HG02981 (cell line): ENCODE data around the gene PTP4A2.
"Not testable (repeated sequence)": the region's sequence is repeated elsewhere in the genome, so short reads cannot be mapped to it uniquely, and the experiment has no call there.

Experiments used
- ATAC-seq: cut with Tn5 transposase; IDR thresholded peaks from one replicate; pipeline ENCODE4 v1.9.1; 2021; ENCODE audit warnings: mild to moderate bottlenecking, moderate library complexity; ENCODE audit not compliant: unreplicated experiment

The PTP4A2 gene

DNA sequence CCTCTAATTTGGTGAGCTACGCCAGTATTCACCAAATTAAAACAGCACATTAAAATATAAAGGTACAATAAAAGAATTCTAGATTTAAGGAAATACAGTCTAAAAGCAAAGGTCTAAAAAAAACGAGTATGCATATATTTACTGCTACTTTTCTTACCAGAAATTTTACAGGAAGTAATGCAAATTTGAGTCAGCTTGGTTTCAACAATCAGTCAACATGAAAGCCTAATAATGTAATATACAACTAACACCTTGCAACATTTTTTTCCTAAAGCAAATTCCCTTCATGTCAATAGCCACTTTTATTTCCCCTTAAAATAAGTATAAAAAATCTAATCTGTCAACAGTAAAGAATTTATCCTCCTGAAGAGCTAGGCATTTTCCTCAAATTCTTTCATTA, 11.9 kb downstream of the PTP4A2 start:
- no peak for ATAC-seq

DNA sequence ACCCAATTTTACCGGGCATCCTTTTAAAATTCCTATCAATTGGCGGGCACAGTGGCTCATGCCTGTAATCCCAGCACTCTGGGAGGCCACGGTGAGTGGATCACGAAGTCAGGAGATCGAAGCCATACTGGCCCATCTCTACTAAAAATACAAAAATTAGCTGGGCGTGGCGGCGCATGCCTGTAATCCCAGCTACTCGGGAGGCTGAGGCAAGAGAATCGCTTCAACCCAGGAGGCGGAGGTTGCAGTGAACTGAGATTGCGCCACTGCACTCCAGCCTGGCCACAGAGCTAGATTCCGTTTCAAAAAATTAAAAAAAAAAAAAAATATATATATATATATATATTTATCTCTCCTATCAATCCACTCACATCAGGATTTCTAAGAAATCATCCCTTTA, 12.3 kb downstream of the PTP4A2 start:
- ATAC-seq: not testable (repeated sequence)

DNA sequence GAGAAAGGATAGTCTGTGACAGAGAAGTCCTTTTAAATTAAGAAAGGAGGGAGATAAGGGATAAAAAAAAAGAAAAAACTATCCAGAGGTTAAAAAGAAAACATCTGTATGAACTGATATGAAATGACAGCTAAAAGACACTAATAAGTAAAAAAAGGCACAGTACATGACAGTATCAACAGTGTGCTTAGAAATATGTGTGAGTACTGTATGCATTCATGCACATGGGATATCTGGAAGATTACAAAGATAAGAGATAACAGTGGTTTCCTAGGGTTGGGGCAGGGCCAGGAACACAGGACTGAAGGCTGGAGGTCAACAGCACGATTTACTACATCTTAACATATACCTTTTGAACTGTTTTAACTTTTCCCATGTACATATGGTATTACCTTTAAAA, 13.3 kb downstream of the PTP4A2 start:
- ATAC-seq: no peak

DNA sequence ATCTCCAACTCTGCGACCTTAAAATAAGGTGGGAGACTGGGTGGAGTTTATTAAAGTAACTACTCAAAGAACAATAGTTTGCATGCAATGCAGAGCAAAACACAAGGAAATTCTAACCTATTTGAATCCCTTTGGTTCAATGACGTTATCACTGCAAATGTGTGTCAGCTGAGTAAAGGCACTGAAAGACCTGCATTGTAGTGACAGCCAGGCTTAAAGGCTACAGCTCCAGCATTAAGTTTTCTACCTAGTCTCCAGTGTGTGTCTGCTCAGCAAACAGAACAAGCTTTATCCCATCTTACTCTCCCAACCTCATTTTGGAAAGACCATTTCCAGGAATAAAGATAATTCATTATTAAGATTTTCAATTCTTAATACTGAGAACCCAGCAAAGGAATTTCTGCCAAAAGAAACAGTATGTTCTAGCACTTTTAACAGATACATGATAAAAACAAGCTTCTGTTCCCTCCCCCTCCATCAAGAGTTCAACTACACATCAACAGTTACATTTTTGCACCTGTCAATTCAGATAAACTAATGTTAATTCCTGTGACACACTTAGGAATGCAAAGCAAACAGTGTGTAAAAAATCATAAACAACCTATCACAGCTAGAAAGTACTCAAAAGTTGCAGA, 14.2 kb downstream of the PTP4A2 start:
- ATAC-seq: no peak

DNA sequence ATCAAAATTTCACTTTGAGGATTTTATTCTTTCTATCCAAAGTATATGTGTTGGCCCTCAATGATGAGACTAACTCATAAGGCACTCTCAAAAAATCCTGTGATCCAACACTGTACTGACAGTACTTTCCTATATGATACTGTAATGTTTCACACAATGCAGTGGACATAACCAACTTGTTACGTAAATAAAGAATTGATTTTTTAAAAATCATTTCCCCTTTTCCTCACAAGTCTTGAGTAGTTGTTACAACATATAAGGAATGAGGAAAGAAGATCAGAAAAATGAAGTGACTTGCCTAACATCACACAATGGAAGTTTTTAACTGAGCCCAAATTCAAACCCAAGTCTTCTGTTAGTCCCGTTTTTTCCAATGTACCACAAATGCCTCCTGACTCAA, 17.2 kb downstream of the PTP4A2 start:
- ATAC-seq: no peak

DNA sequence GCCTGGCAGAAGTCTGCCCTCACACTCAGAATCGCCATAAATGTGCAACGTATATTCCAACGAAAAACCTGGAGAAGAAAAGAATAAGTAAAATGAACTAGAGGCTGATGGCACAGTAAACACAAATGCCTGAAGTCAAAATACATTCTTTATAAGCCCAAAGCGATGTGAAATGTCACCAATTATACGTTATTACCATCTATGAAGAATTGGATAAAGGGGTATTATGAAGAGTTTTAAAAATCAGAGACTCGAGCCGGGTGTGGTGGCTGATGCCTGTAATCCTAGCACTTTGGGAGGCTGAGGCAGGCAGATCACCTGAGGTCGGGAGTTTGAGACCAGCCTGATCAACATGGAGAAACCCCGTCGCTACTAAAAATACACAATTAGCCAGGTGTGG, 18.6 kb downstream of the PTP4A2 start:
- ATAC-seq: no peak

DNA sequence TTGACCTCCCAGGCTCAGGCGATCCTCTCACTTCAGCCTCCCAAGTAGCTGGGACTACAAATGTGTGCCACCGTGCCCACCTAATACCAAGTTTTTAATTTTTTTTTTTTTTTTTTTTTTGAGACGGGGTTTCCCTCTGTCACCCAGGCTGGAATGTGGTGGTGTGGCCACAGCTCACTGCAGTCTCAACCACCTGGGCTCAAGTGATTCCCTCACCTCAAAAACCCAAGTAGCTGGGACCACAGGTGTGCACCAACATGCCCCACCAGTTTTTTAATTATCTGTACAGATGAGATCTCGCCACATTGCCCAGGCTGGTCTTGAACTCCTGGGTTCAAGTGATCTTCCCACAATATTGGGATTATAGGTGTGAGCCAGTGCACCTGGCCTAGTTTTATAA, 22.7 kb downstream of the PTP4A2 start:
- ATAC-seq: no peak

DNA sequence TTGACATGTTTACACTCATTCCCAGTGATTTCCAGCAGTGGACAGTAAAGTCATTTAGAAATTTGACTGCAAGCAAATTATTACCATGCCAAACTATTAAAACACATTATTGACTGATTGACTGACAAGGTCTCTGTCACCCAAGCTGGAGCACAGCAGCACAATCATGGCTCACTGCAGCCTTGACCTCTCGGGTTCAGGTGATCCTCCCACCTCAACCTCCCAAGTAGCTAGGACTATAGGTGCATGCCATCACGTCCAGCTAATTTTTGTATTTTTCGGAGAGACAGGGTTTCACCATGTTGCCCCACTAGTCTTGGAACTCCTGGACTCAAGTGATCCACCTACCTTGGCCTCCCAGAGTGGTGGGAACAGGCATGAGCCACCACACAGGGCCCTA, 24.2 kb downstream of the PTP4A2 start:
- no peak for ATAC-seq

DNA sequence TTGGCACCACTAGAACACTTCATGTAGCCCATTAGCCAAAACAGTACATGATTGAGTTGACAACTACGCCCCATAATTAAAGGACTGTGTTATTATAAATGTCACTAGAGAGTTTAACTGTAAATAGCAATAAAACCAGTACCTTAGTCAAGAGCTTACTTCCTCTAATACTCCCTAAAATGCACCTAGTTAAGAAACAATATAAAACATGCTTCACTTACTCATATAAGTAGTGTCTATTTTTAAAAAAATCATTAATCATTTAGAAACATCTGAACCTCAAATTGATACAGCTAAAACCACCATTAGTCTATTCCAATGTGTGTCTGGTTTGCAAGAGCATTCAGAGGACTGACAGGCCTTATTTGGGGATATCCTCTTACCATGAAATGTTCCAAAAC, 25.3 kb downstream of the PTP4A2 start:
- ATAC-seq: no peak

DNA sequence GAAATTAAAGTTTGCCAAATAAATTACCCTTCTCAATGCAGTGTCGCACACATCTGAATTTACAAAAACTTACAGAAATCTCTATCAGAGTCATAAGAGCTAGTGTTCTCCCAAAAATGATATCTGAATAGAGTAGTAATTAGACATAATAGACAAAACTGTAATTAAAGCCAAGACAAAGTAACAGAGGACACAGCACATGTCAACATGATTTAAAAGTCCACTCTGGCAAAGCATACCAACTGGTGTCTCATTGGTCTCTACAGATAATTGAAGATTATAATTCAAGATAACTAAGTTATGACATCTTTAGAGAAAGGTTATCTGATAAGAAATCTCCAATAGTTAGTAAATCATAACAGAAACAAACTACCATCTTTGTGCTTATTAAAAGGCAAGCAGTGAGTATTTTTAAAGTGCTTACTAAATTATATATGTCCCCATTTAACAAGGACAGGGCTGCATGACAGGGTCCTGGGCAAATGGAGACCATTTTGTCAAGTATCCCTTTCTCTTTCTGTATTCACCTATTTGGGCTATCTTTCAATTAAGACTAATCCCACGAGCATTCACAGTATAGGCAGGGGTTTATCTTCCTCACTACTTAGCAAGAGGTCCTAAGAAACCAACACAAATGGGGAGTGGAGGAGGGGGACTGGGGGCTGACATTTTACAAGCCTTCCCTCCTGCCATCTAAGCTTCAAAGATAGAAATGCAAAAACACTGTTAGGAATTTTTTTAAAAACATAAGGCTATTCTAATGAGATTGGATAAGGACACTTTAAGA, 26.0 kb downstream of the PTP4A2 start:
- ATAC-seq: no peak

DNA sequence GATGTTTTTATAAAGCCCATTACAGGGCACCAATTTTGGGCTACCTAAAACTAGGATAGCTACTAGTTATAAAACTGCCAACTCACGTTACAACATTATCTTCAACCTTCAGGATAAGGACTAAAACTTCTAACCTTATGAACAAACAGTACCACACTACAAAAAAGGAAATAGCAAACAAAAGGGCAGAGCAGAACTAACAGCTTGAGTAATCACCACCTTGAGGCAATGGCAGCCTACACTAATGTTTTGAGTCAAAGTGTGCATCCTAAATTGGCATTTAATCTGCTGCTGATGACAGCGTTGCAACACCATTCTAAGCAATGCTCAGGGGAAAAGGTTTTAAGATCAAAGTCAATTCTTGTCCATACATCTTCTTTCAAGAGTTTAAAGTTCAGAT, 27.2 kb downstream of the PTP4A2 start:
- no peak for ATAC-seq

DNA sequence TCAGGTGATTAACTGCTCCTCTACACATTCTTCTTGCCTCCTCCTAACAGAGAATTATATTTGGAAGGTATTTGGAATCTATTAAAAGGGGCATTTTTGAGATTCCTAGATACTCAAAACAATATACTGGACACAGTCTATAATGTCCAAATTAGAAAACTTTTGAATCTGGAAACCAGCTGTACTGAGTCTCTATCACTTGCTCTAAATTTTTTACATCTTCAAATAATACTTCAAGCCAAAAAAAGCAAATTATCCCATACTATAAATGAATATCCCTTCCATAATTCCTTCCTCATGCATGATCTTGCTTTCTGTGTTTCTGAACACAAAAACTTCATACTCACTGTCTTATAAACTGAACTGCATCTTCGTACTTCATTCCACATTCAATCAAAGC, 28.5 kb downstream of the PTP4A2 start:
- ATAC-seq: no peak

DNA sequence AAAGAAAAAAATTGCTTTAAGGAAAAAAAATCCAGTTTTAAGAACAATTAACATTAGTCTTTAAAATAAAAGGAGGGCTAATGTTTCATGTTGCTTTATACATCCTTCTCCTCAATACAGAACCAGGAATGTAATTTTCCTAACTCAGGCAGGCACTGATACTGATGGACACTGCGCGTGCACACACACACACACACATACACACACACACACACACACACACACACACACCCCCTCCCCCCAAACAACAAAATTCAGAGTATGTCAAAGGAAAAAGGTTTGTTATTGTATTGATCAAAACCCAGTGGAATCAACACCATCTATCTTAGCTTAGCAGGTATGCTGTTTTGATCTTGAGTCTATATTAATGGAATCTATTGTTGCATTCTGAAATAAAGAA, 31.6 kb downstream of the PTP4A2 start:
- ATAC-seq: no peak

DNA sequence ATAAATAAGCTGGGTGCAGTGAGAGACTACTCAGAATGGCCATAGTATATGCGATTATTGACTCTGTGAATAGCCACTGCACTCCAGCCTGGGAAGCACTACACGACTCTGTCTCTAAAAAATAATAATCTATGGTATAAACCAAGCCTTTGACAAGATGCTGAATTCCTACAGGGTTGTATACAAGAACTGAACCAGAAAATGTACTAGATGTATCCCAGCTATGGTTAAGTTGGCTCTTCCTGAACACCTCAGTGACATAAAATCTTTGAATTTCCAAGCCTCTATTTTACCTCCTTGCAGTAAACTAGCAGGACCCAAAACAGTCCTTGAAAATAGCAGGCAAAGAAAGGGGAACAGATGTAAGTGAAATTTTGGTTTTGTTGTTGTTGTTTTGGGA, 32.5 kb downstream of the PTP4A2 start:
- ATAC-seq: no peak

DNA sequence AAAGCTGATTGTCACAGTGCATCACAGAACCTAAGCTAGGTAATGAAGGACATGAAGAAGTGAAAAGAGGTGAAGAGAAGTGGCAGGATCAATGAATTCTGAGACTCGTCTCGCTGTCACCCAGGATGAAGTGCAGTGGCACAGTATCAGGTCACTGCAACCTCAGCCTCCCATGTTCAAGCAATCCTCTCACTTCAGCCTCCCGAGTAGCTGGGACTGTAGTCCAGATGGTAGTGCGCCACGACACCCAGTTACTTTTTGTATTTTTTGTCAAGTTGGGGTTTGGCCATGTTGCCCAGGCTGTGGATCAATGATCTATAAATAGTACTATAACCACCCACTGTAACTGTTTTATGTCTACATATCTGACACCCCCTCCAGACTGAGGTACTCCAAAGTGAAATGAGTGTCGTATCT, 33.1 kb downstream of the PTP4A2 start:
- no peak for ATAC-seq

DNA sequence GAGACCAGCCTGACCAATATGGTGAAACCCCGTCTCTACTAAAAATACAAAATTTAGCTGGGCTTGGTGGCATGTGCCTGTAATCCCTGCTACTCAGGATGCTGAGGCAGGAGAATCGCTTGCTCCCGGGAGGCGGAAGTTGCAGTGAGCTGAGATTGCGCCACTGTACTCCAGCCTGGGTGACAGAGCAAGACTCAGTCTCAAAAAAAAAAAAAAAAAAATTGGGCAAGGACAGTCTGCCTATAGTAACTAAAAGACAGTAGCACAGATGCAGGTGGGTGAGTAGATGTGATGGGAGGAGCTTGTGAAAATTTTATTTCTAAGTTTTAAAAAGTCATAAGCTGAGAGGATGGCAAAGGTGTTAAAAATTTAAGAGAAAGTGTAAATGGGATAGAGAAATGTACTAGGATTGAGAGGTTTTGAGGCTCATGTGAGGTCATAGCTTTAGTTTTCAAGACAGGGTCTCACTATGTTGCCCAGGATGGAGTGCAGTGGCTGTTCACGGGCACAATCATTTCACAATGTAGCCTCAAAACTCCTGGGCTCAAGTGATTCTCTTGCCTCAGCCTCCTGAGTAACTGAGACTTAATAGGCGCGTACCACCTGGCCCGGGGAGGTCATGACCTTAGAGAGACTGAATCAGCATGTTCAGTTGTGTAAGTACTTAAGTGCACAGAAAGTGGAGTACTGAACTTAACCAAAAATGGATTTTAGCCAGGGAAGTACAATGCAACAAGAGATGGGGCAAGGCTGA, 33.7 kb downstream of the PTP4A2 start:
- no peak for ATAC-seq

DNA sequence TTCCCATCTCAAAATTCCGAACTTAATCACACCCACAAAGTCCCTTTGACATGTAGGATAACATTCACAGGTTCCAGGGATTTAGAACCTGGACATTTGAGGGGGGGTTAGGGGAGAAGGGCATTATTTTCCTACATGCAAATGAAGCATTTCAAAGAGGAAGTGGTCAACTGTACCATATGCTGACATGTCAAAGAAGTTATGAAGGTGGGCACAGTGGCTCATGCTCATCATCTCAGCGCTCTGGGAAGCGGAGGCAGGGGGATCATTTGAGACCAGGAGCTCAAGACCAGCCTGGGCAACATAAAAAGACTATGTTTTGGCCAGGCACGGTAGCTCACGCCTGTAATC, 35.7 kb downstream of the PTP4A2 start:
- no peak for ATAC-seq

DNA sequence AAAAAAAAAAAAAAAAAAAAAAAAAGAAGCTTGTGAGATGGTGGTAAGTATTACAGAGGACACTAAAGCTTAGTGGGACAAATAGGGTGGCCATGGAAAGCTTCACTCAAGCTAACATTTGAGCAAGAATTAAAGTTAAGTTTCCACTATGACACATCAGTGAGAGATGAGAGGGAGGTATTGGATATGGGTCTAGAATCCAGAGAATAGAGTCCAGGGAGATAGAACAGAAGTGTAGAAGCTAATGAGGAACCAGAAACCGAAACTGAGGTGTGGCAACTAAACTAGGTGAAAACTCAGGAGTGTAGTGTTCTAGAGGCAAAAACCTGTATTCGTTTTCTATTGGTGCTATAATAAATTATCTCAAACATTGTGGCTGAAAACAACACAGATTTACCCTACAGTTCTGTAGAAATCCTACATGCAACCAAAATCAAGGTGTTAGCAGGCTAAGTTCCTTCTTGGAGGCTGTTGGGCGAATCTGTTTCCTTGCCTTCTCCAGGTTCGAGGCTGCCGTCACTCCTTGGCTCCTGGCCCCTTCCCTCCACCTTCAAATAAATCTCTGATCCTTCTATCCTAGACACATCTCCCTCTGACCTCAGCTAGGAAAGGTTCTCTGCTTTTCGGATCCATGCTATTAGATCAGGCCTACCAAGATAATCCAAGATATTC, 36.2 kb downstream of the PTP4A2 start:
- no peak for ATAC-seq

DNA sequence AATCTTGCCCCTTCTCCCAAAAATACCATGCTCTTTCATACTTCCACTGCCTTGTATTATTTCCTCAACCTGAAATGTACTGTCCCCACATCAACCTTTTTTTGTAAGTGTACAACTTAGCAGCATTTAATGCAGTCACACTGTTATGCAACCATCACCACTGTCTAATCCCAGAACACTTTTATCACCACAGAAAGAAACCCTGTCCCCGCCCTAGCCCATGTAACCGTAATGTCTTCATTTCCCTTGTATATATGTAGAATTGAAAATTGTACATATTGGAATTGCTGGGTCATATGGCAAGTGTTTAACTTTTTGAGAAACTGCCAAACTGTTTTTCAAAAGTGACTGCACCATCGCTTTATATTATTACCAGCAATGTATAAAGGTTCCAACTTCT, 37.4 kb downstream of the PTP4A2 start:
- no peak for ATAC-seq

DNA sequence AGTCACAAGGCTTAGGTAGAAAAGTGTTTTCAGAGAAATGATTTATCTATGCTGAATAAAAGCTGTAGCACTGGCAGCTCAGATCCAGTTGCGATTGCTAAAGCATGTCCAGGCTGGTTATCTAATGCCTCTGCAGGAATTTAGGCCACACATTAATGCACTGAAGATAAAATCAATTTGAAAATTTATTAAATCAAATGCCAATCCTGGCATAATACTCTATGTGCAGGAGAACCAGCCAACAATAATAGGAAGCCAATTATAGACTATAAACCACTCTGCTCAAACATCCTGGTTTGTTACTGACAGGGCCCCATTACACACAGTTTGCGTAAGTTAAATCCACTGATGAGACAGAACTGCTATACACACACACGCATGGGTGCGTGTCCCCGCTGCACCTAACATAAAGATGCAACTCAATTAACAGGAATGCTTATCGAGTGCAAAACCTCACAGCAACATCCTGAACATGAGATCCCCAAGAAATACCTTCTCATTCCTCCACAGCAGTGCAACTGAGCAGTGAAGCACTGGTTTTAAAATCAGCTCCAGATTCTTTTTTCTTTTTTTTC, 40.6 kb downstream of the PTP4A2 start:
- ATAC-seq: no peak

DNA sequence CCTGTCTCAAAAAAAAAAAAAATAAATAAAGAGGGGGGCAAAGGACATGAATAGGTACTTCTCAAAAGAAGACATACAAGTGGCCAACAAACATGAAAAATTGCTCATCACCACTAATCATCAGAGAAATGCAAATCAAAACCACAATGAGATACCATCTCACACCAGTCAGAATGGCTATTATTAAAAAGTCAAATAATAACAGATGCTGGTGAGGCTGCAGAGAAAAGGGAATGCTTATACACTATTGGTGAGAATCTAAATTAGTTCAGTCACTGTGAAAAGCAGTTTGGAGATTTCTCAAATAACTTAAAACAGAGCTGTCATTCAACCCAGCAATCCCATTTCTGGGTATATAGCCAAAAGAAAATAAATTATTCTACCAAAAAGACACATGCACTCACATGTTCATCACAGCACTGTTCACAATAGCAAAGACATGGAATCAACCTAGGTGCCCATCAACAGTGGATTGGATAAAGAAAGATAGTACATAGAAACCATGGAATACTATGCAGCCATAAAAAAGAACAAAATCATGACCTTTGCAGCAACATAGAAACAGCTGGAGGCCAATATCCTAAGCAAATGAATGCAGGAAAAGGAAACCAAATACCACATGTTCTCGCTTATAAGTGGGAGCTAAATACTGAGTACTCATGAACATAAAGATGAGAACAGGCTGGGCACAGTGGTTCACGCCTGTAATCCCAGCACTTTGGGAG, 42.5 kb downstream of the PTP4A2 start:
- not testable (repeated sequence) for ATAC-seq
